ENCODE data around the gene ATRNL1. TPM values are rescaled to one million over a fixed set of nuclear protein-coding genes. Genes with fewer than 3 reads are reported as not detected.
"Not testable (repeated sequence)": the region's sequence is repeated elsewhere in the genome, so short reads cannot be mapped to it uniquely, and the experiment has no call there.

The ATRNL1 gene
- total RNA-seq, 2 donors from 2014 or later, result 0.89 to 9.0 TPM

- DNase-seq (no peak), ATAC-seq (no peak)
- intact Hi-C loops (cut with DNase I, micrococcal nuclease), result no loop called here
Measured at GRCh38 chr10:115379064-115379463, 285.9 kb downstream of the ATRNL1 start.

- no peak for DNase-seq
- ATAC-seq, result no peak
- intact Hi-C loops (cut with DNase I, micrococcal nuclease), result no loop called here
Measured at GRCh38 chr10:115384665-115385064, 291.5 kb downstream of the ATRNL1 start.

- intact Hi-C loops (cut with DNase I, micrococcal nuclease), result no loop called here
- ATAC-seq (no peak), DNase-seq (no peak)
Measured at GRCh38 chr10:115390607-115391006, 297.4 kb downstream of the ATRNL1 start.

GRCh38 chr10:115398026-115398425 lies 304.9 kb downstream of the ATRNL1 start:
- intact Hi-C loops (cut with DNase I, micrococcal nuclease), result no loop called here
- ATAC-seq (no peak), DNase-seq (no peak)

GRCh38 chr10:115402699-115403098 lies 309.5 kb downstream of the ATRNL1 start:
- DNase-seq, result no peak
- intact Hi-C loops (cut with DNase I, micrococcal nuclease), result no loop called here
- ATAC-seq, result no peak

GRCh38 chr10:115405838-115406237 lies 312.7 kb downstream of the ATRNL1 start:
- intact Hi-C loops (cut with DNase I, micrococcal nuclease); DNase-seq; ATAC-seq: not testable (repeated sequence)

GRCh38 chr10:115409347-115409746 lies 316.2 kb downstream of the ATRNL1 start:
- DNase-seq (no peak), ATAC-seq (no peak)
- intact Hi-C loops (cut with DNase I, micrococcal nuclease), result no loop called here

GRCh38 chr10:115417585-115418265 lies 324.6 kb downstream of the ATRNL1 start:
- DNase-seq (no peak), ATAC-seq (peak; percentile 47)
- intact Hi-C loops (cut with DNase I, micrococcal nuclease), result no loop called here

GRCh38 chr10:115422624-115423023 lies 329.5 kb downstream of the ATRNL1 start:
- ATAC-seq (no peak), DNase-seq (no peak)
- intact Hi-C loops (cut with DNase I, micrococcal nuclease), result no loop called here

- ATAC-seq (no peak), DNase-seq (no peak)
- intact Hi-C loops (cut with DNase I, micrococcal nuclease), result no loop called here
Measured at GRCh38 chr10:115427611-115428010, 334.4 kb downstream of the ATRNL1 start.

GRCh38 chr10:115432188-115432819 lies 339.1 kb downstream of the ATRNL1 start:
- ATAC-seq (no peak), DNase-seq (no peak)
- intact Hi-C loops (cut with DNase I, micrococcal nuclease), result no loop called here

- DNase-seq (no peak), ATAC-seq (no peak)
- intact Hi-C loops (cut with DNase I, micrococcal nuclease), result no loop called here
Measured at GRCh38 chr10:115436999-115437398, 343.8 kb downstream of the ATRNL1 start.

GRCh38 chr10:115441907-115442545 lies 348.9 kb downstream of the ATRNL1 start:
- intact Hi-C loops (cut with DNase I, micrococcal nuclease), result no loop called here
- ATAC-seq (no peak), DNase-seq (no peak)

- intact Hi-C loops (cut with DNase I, micrococcal nuclease), result no loop called here
- ATAC-seq (no peak), DNase-seq (no peak)
Measured at GRCh38 chr10:115456812-115457211, 363.6 kb downstream of the ATRNL1 start.

- intact Hi-C loops (cut with DNase I, micrococcal nuclease), result no loop called here
Measured at GRCh38 chr10:115483294-115483693, 390.1 kb downstream of the ATRNL1 start.

GRCh38 chr10:115491526-115492140 lies 398.5 kb downstream of the ATRNL1 start:
- DNase-seq, result no peak
- no peak for ATAC-seq
- intact Hi-C loops (cut with DNase I, micrococcal nuclease), result no loop called here

More at GRCh38 chr10:115483294-115483693, 390.1 kb downstream of the ATRNL1 start:
- no peak for ATAC-seq
- DNase-seq, result no peak

- intact Hi-C loops (cut with DNase I, micrococcal nuclease), result no loop called here
- DNase-seq (no peak), ATAC-seq (no peak)
Measured at GRCh38 chr10:115503546-115503945, 410.4 kb downstream of the ATRNL1 start.

GRCh38 chr10:115514895-115515294 lies 421.7 kb downstream of the ATRNL1 start:
- intact Hi-C loops (cut with DNase I, micrococcal nuclease), result no loop called here
- DNase-seq (no peak), ATAC-seq (no peak)

GRCh38 chr10:115525141-115525540 lies 432.0 kb downstream of the ATRNL1 start:
- intact Hi-C loops (cut with DNase I, micrococcal nuclease), result no loop called here
- DNase-seq (no peak), ATAC-seq (no peak)

GRCh38 chr10:115527682-115528081 lies 434.5 kb downstream of the ATRNL1 start:
- intact Hi-C loops (cut with DNase I, micrococcal nuclease); DNase-seq; ATAC-seq: not testable (repeated sequence)
